ENCODE data around the gene HNRNPC. TPM values are rescaled to one million over a fixed set of nuclear protein-coding genes. Genes with fewer than 3 reads are reported as not detected.

HNRNPC gene
- total and polyA plus RNA-seq, 8 donors = 118 to 269 (median 184) TPM

DNA sequence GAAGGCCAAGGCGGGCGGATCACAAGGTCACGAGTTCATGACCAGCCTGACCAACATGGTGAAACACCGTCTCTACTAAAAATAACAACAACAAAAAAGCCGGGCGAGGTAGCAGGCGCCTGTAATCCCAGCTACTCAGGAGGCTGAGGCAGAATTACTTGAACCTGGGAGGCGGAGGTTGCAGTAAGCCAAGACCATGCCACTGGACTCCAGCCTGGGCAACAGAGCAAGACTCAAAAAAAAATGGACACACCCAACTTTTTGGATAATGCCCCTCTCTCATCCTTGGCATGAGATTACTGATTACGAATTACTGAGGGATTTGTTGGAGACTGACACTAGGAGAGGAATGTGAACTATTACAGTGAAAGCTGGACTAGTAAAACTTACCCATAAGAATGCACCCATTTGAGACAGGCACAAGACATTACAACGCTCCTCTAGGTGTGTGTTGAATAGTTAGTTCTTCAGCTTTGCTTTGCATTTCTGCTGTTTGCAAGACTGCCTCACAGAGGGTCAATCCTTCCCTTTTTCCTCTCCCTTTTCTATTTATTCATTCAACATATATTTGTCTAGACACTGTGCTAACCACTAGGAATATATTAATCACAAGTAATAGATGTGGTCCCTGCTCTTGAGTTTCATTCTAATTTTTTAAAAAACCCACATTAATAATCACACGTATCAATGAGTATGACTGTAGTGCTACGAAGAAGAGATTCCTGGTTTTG lies 67.3 kb downstream of the HNRNPC start:
- H3K4me3 ChIP-seq = no peak overlapping the region
- H3K27ac ChIP-seq = no peak overlapping the region
- WGBS, 2 donors = 78 to 83% methylated on average over 12 of the region's 12 CpGs
- ATAC-seq (no peak), DNase-seq (no peak), FAIRE-seq (no peak)
- no peaks in the 10 kb centered on the region for H3K4me1 ChIP-seq
- H3K36me3 ChIP-seq = peaks cover 0 to 9% (median 0%) of the 10 kb centered on the region in 3 donors
- H3K9me3 ChIP-seq = no peaks in the 10 kb centered on the region
- intact Hi-C loops (cut with DNase I) = no loop called here
- TF ChIP-seq, protein P1, sequence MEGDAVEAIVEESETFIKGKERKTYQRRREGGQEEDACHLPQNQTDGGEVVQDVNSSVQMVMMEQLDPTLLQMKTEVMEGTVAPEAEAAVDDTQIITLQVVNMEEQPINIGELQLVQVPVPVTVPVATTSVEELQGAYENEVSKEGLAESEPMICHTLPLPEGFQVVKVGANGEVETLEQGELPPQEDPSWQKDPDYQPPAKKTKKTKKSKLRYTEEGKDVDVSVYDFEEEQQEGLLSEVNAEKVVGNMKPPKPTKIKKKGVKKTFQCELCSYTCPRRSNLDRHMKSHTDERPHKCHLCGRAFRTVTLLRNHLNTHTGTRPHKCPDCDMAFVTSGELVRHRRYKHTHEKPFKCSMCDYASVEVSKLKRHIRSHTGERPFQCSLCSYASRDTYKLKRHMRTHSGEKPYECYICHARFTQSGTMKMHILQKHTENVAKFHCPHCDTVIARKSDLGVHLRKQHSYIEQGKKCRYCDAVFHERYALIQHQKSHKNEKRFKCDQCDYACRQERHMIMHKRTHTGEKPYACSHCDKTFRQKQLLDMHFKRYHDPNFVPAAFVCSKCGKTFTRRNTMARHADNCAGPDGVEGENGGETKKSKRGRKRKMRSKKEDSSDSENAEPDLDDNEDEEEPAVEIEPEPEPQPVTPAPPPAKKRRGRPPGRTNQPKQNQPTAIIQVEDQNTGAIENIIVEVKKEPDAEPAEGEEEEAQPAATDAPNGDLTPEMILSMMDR (IDR thresholded peaks at IDR 0.05) = no peak
- no peaks in the 10 kb centered on the region for H3K27me3 ChIP-seq

DNA sequence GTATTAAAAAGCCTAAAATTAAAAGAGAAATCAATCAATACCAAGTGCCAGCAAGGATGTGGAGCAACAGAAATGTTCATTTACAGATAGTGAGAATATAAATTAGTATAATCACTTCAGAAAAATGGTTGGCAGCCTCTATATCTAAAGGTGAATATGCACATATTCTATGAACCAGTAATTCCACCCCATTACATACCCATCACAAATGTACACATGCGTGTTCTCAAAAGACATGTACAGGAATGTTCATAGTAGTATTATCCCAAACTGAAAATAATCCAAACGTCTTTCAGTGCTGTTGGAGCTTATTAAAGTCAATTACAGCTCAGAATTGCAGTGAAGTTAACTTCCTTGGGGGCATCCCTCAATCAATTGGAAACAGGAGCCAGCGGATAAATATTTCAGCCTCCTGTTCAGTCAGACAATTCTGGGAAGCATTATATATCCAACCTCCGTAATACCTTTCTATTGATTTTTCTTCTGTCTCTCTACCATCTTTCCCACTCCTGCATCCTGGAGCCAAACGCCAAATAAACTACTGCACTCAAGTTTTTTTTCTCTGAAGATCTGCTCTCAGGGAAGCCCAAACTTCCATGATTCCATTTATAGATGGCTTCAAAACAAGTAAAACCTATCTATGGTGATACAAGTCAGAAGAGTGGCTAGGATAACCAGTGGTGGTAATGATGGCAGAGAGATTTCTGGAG lies 68.3 kb downstream of the HNRNPC start:
- H3K4me1 ChIP-seq = no peaks in the 10 kb centered on the region
- TF ChIP-seq, protein P1 (IDR thresholded peaks at IDR 0.05) = no peak
- no peak for ATAC-seq

DNA sequence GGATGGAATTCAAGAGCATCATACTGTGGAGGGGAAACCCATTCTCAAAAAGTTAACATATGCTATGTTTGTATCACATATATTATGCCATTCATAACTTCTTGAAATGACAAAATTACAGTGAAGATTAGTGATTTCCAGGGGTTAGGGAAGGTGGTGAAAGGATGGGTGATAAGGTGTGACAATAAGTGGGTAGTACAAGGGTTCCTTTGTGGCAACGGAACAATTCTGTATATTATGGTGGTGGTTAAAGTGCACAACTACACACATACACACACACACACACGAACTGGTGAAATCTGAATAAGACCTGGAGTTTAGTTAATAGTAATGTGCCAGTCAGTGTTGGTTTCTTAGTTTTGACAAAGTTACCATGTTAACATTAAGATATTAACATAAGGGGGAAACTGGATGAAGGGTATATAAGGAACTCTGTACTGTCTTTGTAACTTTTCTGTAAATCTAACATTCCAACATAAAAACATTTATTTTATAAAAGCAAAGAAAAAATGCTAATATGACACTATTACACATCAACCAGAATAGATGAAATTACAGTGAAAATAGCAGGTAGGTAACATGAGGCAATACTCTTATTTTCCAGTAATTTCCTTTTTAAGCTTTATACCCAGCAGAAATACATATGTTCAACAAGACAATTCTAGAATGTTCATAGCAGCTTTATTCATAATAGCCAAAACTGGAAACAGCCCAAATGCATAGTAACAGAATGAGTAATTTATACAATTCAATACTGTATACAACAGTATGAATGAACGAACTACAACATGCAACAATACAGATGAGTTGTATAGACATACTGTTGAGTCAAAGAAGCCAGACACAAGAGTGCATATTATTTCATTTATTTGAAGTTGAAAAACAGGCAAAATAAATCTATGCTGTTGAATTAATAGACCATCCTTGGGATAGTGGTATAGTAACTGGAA lies 69.4 kb downstream of the HNRNPC start:
- no peaks in the 10 kb centered on the region for H3K9me3 ChIP-seq
- no peak overlapping the region for H3K27ac ChIP-seq
- FAIRE-seq = no peak
- TF ChIP-seq, protein P1 (IDR thresholded peaks at IDR 0.05) = no peak
- no peaks in the 10 kb centered on the region for H3K4me1 ChIP-seq
- no peak for DNase-seq
- no peak overlapping the region for H3K4me3 ChIP-seq
- H3K27me3 ChIP-seq = no peaks in the 10 kb centered on the region
- no peaks in the 10 kb centered on the region for H3K36me3 ChIP-seq
- ATAC-seq = no peak
- WGBS, 2 donors = 55 to 61% methylated on average over 3 of the region's 3 CpGs
- intact Hi-C loops (cut with DNase I) = no loop called here

More for the DNA sequence above, 68.3 kb downstream of the HNRNPC start:
- DNase-seq (no peak), FAIRE-seq (no peak)
- Histone ChIP-seq H3K4me3 (no peak overlapping the region), H3K27me3 (no peaks in the 10 kb centered on the region), H3K27ac (no peak overlapping the region), H3K9me3 (no peaks in the 10 kb centered on the region), H3K36me3 (no peaks in the 10 kb centered on the region)
- intact Hi-C loops (cut with DNase I) = no loop called here
- 49 to 58% methylated on average over 5 of the region's 5 CpGs for WGBS, 2 donors

DNA sequence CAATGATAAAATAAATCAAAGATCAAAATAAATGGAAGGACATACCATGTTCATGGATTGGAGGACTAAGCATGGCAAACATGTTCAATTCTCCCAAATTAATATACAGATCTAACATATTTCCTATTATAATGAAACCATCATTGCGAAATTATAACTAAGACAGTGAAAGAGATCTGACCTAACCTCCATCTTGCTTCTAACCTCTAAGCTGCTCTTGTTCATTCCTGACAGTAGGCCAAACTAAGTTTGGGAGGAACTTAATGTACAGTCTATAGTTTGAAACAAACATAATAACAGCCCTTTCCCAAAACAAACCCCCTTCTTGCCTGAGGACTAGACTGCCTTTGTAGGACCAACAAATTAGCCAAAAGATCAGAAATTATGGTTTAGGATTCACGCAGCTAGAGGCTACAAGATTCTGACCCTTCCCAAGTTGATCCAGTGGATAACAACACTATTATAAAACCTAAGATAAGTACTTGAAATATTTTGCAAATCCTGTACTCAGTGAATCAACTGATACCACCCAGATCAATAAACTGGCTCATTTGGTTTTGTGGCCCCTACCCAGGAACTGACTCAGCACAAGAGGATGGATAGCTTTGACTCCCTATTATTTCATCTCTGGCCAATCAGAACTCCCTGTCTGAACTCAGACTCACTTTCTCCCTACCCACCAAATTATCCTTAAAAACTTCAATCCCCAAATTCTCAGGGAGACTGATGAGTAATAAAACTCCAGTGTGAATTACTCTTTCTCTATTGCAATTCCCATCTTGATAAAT lies 71.6 kb downstream of the HNRNPC start:
- H3K4me1 ChIP-seq = no peaks in the 10 kb centered on the region
- ATAC-seq = no peak
- no peak for DNase-seq
- no peaks in the 10 kb centered on the region for H3K9me3 ChIP-seq
- TF ChIP-seq, protein P1 (IDR thresholded peaks at IDR 0.05) = no peak
- FAIRE-seq = no peak
- no peak overlapping the region for H3K4me3 ChIP-seq
- no peaks in the 10 kb centered on the region for H3K36me3 ChIP-seq
- H3K27me3 ChIP-seq = no peaks in the 10 kb centered on the region
- intact Hi-C loops (cut with DNase I) = no loop called here
- WGBS, 2 donors = 85 to 89% methylated on average over 2 of the region's 2 CpGs
- no peak overlapping the region for H3K27ac ChIP-seq

Measured in pancreas (tissue), 10 donors.